ENCODE results near the gene NUDT14.
A peak's percentile ranks its signal among the peaks of the same experiment; 100 is the strongest.

NUDT14 gene

DNA sequence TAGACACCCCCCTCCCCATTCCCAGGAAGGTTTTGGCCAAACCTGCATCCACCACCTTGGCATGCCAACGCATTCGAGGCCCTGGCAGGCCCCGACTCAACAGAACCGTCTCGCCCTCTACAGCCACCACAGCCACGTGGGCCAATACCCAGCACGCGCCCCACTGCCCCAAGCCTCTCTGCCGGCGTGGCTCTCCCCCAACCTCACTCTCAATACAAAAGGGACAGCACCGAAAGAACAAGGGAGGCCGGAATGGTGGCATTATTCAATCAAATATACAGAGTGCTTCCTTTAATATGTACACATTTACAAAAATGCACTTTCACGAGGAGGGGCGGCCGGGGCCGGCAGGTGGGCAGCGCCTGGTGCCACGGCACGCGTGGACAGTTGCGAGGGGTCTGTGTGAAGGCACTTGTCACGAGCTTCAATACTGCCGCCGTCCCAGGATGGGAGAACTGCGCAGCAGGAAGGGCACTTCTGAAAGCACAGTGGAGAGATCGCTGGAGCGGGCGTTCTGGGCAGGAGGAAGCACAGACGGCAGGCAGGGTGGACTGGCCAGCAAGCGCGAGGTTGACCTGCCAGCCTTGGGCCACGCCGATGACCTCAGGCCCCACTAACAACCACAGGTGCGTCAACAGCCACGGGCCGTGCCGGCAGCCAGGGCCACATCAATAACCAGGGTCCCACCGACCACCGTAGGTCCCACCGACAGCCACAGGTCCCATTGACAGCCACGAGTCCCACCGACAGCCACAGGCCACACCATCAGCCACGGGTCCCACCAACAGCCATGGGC is 39.4 kb downstream of the NUDT14 start:
- POLR2A ChIA-PET (ENCODE audit: low non-redundant PET) = no interaction called here
- no peak for DNase-seq (ENCODE audit: low spot score)
- CTCF ChIA-PET = no interaction called here
- peak overlapping the region; percentile 21 for H3K27ac ChIP-seq
- TF ChIP-seq, protein P1, sequence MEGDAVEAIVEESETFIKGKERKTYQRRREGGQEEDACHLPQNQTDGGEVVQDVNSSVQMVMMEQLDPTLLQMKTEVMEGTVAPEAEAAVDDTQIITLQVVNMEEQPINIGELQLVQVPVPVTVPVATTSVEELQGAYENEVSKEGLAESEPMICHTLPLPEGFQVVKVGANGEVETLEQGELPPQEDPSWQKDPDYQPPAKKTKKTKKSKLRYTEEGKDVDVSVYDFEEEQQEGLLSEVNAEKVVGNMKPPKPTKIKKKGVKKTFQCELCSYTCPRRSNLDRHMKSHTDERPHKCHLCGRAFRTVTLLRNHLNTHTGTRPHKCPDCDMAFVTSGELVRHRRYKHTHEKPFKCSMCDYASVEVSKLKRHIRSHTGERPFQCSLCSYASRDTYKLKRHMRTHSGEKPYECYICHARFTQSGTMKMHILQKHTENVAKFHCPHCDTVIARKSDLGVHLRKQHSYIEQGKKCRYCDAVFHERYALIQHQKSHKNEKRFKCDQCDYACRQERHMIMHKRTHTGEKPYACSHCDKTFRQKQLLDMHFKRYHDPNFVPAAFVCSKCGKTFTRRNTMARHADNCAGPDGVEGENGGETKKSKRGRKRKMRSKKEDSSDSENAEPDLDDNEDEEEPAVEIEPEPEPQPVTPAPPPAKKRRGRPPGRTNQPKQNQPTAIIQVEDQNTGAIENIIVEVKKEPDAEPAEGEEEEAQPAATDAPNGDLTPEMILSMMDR (conservative IDR thresholded peaks at IDR 0.05; ENCODE audit: low read depth) = no peak

DNA sequence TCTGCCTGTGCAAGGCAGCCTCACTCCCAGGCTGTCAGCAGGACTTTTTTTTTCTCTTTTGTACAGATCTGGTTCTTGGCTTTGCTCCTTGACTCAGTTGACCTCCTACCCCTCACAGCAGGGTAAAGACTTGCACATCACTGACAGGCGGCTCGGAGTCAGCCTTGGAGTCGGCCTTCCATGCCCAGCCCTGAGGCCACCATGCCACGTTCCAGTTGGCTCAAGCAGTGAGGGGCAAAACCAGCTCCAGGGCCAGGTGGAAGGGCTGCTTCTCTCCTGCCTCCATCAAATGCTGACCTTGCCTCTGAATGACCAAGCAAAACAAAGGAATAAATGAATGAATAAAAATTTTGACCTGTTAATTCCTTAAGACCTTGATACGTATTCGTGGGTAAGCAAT is 40.1 kb downstream of the NUDT14 start:
- TF ChIP-seq, protein P1 (conservative IDR thresholded peaks at IDR 0.05; ENCODE audit: low read depth) = no peak
- DNase-seq (ENCODE audit: low spot score) = no peak
- ChIA-PET POLR2A (ENCODE audit: low non-redundant PET) (no interaction called here), CTCF (no interaction called here)
- peak overlapping the region; percentile 21 for H3K27ac ChIP-seq

DNA sequence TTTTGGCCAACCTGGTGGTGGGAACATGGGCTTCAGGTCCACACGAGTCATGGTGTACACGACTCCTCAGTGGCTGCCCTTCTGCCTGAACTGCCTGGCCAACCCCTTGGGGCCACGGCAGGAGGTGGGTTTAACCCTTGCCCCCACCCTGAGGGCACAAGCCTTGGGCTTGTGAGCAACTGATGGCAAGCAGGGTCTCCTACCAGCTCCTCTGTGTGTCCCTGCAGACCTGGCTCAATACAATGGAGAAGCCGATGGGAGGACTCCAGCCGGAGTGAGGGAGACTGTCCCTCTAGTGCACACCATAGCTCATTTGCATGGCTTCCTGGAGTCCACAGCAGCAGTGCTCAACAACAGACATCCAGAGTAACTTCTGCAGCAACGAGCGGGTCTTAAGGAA is 40.5 kb downstream of the NUDT14 start:
- TF ChIP-seq, protein P1 (conservative IDR thresholded peaks at IDR 0.05; ENCODE audit: low read depth) = no peak
- no peak for DNase-seq (ENCODE audit: low spot score)
- H3K27ac ChIP-seq = peak overlapping the region; percentile 21
- ChIA-PET CTCF (no interaction called here), POLR2A (ENCODE audit: low non-redundant PET) (no interaction called here)

DNA sequence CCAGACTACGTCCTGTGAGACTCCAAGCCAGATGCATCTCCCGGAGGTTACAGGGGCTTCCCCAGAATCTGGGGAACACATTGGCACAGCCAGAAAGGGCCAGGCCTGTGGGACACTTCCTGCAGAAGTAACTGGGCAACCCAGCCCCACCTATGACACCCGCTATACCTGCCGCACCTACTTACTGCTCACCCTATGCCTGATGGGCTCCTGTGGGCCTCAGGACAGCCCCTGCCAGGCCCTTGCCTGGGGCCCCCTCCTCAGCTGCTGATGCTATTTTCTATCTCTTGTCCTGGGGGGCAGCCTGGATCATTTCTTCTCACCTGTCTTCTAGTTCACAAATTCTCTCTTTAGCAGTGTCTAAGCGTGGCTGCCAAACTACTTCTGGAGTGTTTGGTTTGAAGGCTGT is 41.3 kb downstream of the NUDT14 start:
- ChIA-PET POLR2A (ENCODE audit: low non-redundant PET) (no interaction called here), CTCF (interaction anchor here (0.7 to 0.9 kb wide), 2 partner anchors 50 to 137 kb away, joined by 3 read pairs; no protein-coding TSS in a partner anchor)
- DNase-seq (ENCODE audit: low spot score) = no peak
- no peak overlapping the region for H3K27ac ChIP-seq
- TF ChIP-seq, protein P1 (conservative IDR thresholded peaks at IDR 0.05; ENCODE audit: low read depth) = no peak

DNA sequence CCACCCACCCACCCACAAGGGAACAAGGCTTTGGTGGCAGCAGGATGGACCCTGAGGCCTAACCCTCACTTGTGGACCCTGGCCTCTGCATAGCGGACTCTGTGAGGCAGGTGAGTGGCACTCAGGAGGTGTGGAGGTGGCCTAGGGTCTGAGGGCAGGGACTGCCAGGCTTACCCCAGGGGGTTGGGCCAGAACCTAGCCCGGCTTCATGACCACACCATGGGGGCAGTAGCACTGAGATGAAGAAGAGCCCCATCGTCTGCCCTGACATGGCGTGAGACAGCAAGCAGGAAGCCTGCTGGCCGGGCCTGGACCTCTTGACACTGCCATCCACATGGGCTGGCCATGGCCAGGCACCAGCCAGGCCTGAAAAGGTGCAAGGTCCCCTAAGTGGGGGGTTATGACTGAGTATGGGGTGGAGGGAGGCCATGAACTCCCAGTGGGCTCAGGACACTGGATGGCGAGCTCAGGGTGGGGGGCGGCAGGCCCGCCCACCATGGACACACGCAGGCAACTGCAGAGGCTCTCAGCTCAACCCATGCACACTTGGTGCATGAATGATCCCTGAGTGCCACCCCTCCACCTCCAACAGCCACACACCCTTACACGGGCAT is 41.8 kb downstream of the NUDT14 start:
- TF ChIP-seq, protein P1 (conservative IDR thresholded peaks at IDR 0.05; ENCODE audit: low read depth) = no peak
- CTCF ChIA-PET = interaction anchor here (0.7 to 0.9 kb wide), 2 partner anchors 49 to 136 kb away, joined by 3 read pairs; no protein-coding TSS in a partner anchor
- no peak for DNase-seq (ENCODE audit: low spot score)
- POLR2A ChIA-PET (ENCODE audit: low non-redundant PET) = no interaction called here
- no peak overlapping the region for H3K27ac ChIP-seq

DNA sequence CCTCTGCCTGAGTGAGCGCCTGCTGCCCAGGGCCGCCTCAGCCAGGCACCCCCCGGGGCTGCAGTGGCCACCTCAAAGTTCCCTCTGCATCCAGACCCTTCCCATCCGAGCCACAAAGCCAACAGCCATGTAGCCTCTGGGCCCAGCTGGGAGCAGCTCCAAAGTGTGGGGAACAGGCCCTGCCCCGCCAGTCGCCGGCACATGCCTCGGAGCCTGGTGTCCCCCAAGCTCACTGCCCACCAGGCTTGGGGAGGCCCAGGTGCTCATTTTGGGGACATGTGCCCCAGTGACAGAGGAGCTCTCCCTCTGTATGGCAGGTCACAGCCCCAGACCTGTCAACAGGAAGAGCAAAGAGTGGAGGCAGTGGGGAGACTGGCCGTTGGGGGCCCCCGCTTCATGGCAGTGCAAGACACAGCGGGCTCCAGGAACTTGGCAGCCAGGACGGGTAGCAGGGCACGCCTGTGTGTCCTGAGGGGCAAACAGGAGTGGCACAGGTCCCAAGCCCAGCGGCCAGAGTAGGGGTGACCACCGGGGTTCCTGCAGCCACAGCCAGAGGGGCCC is 42.5 kb downstream of the NUDT14 start:
- TF ChIP-seq, protein P1 (conservative IDR thresholded peaks at IDR 0.05; ENCODE audit: low read depth) = no peak
- ChIA-PET CTCF (no interaction called here), POLR2A (ENCODE audit: low non-redundant PET) (no interaction called here)
- no peak for DNase-seq (ENCODE audit: low spot score)
- no peak overlapping the region for H3K27ac ChIP-seq
